Smooth muscle cell (in vitro differentiated cells): ENCODE results near the gene CPA2. TPM values are rescaled to one million over a fixed set of nuclear protein-coding genes. Genes with fewer than 3 reads are reported as not detected.
"Not testable (repeated sequence)": the region's sequence is repeated elsewhere in the genome, so short reads cannot be mapped to it uniquely, and the experiment has no call there.

ENCODE experiments used
- DNase-seq: peaks from one replicate; lab custom pipeline; 2025; ENCODE audit not compliant: unreplicated experiment; lab: John Stamatoyannopoulos, UW
- H2AFZ ChIP-seq: fragments of 200-600 bp; sonication (generic); 2 replicates; pipeline ENCODE4 v1.6.0; 2016; ENCODE audit warnings: antibody characterized with exemption, low read depth, mild to moderate bottlenecking
- H3F3A ChIP-seq: fragments of 200-600 bp; sonication (generic); 2 replicates; pipeline ENCODE4 v1.6.0; 2017; ENCODE audit warnings: antibody characterized with exemption, low read depth
- H3K27ac ChIP-seq: fragments of 200-600 bp; sonication (generic); 2 replicates; pipeline ENCODE4 v1.5.1; 2016; ENCODE audit warnings: low read depth, mild to moderate bottlenecking
- H3K27me3 ChIP-seq: fragments of 200-600 bp; sonication (generic); 2 replicates; pipeline ENCODE4 v1.6.1; 2016; ENCODE audit warnings: low read depth, mild to moderate bottlenecking
- H3K36me3 ChIP-seq: fragments of 200-600 bp; sonication (generic); 2 replicates; pipeline ENCODE4 v1.5.1; 2016; ENCODE audit warnings: low read depth
- H3K4me1 ChIP-seq: fragments of 200-600 bp; sonication (generic); 2 replicates; pipeline ENCODE4 v1.5.1; 2016; ENCODE audit warnings: low read depth
- H3K4me2 ChIP-seq: fragments of 200-600 bp; sonication (generic); 2 replicates; pipeline ENCODE4 v1.6.0; 2016; ENCODE audit warnings: mild to moderate bottlenecking
- H3K4me3 ChIP-seq: fragments of 200-600 bp; sonication (generic); 2 replicates; pipeline ENCODE4 v1.5.1; 2016; ENCODE audit warnings: mild to moderate bottlenecking
- H3K79me2 ChIP-seq: fragments of 200-600 bp; sonication (generic); 2 replicates; pipeline ENCODE4 v1.6.0; 2016; ENCODE audit warnings: low read depth, mild to moderate bottlenecking
- H3K9ac ChIP-seq: fragments of 200-600 bp; sonication (generic); 2 replicates; pipeline ENCODE4 v1.6.0; 2016; ENCODE audit warnings: low read depth
- H3K9me3 ChIP-seq: fragments of 200-600 bp; sonication (generic); replicated peaks from 2 replicates; pipeline ENCODE4 v1.5.1; 2016; ENCODE audit warnings: low read depth
- H4K20me1 ChIP-seq: fragments of 200-600 bp; sonication (generic); 2 replicates; pipeline ENCODE4 v1.6.0; 2016; ENCODE audit warnings: low read depth
- CTCF ChIP-seq: fragments of 200-600 bp; sonication (generic); IDR thresholded peaks from 2 replicates; pipeline ENCODE4 v1.5.1; 2017; ENCODE audit warnings: borderline replicate concordance, mild to moderate bottlenecking, antibody characterized with exemption; ENCODE audit not compliant: insufficient read depth, poor library complexity, severe bottlenecking
- WGBS: methylation state at CpG from one replicate; pipeline ENCODE4 v1.1.7; 2016; ENCODE audit warnings: low lambda C conversion rate; 5-methylcytosine and 5-hydroxymethylcytosine counted together
- polyA plus RNA-seq: library from polyadenylated mRNA; unstranded; fragments of >200 nt; fragmentation: Nextera tagmentation; extraction: Ambion mirVana; gene quantifications from 2 replicates; pipeline ENCODE4 v1.2.1, GENCODE V29; 2016
- total RNA-seq: library from RNA; depleted of rRNA; stranded (reverse); fragments of >200 nt; gene quantifications from 2 replicates; pipeline ENCODE4 v1.2.3, GENCODE V29; 2014

Gene CPA2
- total and polyA plus RNA-seq, 2 experiments from 2014 or later: 0.18 TPM; not detected in 1

- no peak for DNase-seq
- H4K20me1 ChIP-seq: no peaks in the 10 kb centered on the region
- no peaks in the 10 kb centered on the region for H3K36me3 ChIP-seq
- TF ChIP-seq CTCF: no peak
- no peak overlapping the region for H3K4me2 ChIP-seq
- H2AFZ ChIP-seq: no peak overlapping the region
- no peak overlapping the region for H3K4me3 ChIP-seq
- no peaks in the 10 kb centered on the region for H3K79me2 ChIP-seq
- whole genome bisulfite sequencing: 96% methylated on average over 6 of the region's 6 CpGs
- no peaks in the 10 kb centered on the region for H3K9me3 ChIP-seq
- H3F3A ChIP-seq: no peaks in the 10 kb centered on the region
- no peak overlapping the region for H3K27ac ChIP-seq
- no peak overlapping the region for H3K9ac ChIP-seq
- H3K4me1 ChIP-seq: no peaks in the 10 kb centered on the region
- no peaks in the 10 kb centered on the region for H3K27me3 ChIP-seq
These were observed 43.3 kb downstream of the CPA2 start for GRCh38 chr7:130309986-130310385.

GRCh38 chr7:130314305-130314704, 47.6 kb downstream of the CPA2 start:
- Histone ChIP-seq H4K20me1 (no peaks in the 10 kb centered on the region), H3K27me3 (no peaks in the 10 kb centered on the region), H3K4me3 (no peak overlapping the region), H3K36me3 (no peaks in the 10 kb centered on the region), H3K27ac (no peak overlapping the region), H3F3A (no peaks in the 10 kb centered on the region), H2AFZ (no peak overlapping the region), H3K9ac (no peak overlapping the region), H3K9me3 (no peaks in the 10 kb centered on the region), H3K4me1 (no peaks in the 10 kb centered on the region), H3K4me2 (no peak overlapping the region), H3K79me2 (no peaks in the 10 kb centered on the region)
- TF ChIP-seq CTCF: no peak
- DNase-seq: no peak
- 90% methylated on average over 6 of the region's 6 CpGs for WGBS

- no peaks in the 10 kb centered on the region for H3K27me3 ChIP-seq
- H3K27ac ChIP-seq: no peak overlapping the region
- WGBS: 100% methylated on average over 1 of the region's 1 CpG
- TF ChIP-seq CTCF: no peak
- H4K20me1 ChIP-seq: no peaks in the 10 kb centered on the region
- H3K36me3 ChIP-seq: no peaks in the 10 kb centered on the region
- H3K79me2 ChIP-seq: no peaks in the 10 kb centered on the region
- H3K4me3 ChIP-seq: no peak overlapping the region
- no peaks in the 10 kb centered on the region for H3K4me1 ChIP-seq
- no peak overlapping the region for H2AFZ ChIP-seq
- no peak overlapping the region for H3K9ac ChIP-seq
- H3K4me2 ChIP-seq: no peak overlapping the region
- H3F3A ChIP-seq: peaks cover 10% of the 10 kb centered on the region
- DNase-seq: no peak
- no peaks in the 10 kb centered on the region for H3K9me3 ChIP-seq
These were observed 52.9 kb downstream of the CPA2 start for GRCh38 chr7:130319541-130319940.

- not testable (repeated sequence) for H3K4me1 ChIP-seq, H3K4me3 ChIP-seq, H3K79me2 ChIP-seq, H3K4me2 ChIP-seq, H3K36me3 ChIP-seq, DNase-seq, H2AFZ ChIP-seq, H3K27me3 ChIP-seq, H3K9me3 ChIP-seq, H4K20me1 ChIP-seq, H3K9ac ChIP-seq, H3F3A ChIP-seq
- 86% methylated on average over 3 of the region's 3 CpGs for WGBS
- H3K27ac ChIP-seq: peak overlapping the region; percentile 17
These were observed 55.0 kb downstream of the CPA2 start for GRCh38 chr7:130321542-130322229.
